HG03135 (cell line): Measurements from ENCODE around the gene ORAI2.
A peak's percentile ranks its signal among the peaks of the same experiment; 100 is the strongest.
"Not testable (repeated sequence)": the region's sequence is repeated elsewhere in the genome, so short reads cannot be mapped to it uniquely, and the experiment has no call there.

Source experiments
- ATAC-seq: cut with Tn5 transposase; IDR thresholded peaks from one replicate; pipeline ENCODE4 v1.9.1; 2021; ENCODE audit warnings: mild to moderate bottlenecking, moderate library complexity; ENCODE audit not compliant: unreplicated experiment

The ORAI2 gene

DNA sequence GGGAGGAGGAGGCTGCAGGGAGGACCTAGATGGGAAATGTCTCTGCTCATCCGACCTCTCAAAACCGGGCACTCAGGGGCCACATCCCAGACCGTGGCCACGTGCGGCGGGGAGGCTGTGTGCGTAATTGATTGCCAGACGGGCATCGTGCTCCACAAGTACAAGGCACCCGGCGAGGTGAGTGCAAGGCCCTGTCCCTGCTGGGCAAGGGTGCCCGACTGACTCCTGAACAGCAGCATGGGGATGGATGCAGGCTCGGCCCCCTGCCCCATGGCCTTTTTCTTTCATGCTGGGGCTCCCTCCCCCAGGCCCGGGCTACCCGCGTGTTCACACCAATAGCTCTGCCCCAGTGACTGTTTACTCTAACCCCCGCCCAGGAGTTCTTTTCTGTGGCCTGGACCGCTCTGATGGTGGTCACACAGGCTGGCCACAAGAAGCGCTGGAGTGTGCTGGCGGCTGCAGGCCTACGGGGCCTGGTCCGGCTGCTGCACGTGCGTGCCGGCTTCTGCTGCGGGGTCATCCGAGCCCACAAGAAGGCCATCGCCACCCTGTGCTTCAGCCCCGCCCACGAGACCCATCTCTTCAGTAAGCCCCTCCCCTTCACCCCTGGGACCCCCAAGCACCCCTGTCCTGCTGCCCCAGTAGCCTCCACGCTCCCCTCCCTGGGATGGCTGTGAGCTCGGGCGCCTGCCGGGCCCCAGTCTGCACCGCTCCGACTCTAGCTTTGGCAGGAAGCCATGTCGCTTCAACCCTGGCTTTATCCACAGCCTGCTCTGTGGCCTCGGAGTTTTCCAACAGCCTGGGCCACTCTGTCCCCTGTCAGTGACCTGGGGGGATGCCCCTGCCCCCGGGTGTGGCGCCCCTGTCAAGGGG is 35.3 kb downstream of the ORAI2 start:
- no peak for ATAC-seq

DNA sequence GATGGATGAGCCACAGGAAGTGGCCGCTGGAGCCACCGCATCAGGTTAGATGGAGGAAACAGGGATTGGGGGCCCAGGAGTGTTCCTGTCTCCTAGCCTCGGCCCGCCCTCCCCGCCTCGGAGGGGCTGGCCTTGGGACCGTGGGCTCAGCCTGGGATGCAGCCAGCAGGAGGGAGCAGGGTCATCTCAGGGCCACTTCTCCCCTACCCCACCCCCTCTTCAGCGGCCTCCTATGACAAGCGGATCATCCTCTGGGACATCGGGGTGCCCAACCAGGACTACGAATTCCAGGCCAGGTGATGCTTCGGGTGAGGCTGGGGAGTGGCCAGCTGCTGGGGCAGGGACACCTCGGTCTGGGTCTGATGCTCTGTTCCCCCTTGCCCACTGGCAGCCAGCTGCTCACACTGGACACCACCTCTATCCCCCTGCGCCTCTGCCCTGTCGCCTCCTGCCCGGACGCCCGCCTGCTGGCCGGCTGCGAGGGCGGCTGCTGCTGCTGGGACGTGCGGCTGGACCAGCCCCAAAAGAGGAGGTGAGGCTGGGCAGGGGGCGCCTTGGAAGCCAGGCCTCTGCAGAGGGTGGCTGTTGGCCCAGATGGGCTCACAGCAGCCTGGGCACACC is 36.1 kb downstream of the ORAI2 start:
- no peak for ATAC-seq

DNA sequence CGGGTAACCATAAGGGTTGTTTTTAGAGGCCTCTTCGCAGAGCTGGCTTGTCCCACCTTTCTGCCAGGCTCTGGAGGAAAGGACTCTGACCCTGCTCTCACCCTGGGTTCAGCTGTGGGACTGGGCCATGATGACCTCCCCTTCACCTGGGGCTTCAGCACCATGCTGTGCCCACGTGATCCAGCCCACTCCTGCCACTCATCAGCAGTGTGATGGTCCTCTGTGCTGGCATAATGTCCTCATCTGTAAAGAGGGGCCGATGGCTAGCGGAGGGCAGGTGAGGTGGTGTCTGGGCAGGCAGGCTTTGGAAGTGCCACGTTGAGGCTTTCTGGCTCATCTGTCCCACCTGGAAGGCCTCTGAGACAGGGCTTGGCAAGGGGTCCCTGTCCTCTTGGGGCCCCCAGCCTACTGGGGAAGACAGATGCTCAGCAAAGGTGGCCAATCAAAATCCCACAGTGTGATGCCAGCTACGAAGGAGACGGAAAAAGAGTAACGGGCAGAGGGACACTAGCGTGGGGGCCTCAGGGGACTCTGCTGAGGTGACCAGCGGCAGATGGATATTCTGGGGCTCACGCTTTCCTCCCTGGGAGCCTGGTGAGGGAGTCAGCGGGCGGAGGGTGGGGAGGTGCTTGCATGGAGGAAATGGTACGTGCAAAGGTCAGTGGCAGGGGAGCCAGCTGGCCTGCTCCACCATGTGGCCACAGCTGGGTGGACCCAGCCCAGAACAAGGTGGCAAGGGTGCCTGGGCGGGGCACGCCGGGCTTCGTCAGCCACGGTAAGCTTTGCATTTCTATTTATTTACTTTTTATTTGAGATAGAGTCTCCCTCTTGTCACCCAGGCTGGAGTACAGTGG is 36.8 kb downstream of the ORAI2 start:
- ATAC-seq, result no peak

DNA sequence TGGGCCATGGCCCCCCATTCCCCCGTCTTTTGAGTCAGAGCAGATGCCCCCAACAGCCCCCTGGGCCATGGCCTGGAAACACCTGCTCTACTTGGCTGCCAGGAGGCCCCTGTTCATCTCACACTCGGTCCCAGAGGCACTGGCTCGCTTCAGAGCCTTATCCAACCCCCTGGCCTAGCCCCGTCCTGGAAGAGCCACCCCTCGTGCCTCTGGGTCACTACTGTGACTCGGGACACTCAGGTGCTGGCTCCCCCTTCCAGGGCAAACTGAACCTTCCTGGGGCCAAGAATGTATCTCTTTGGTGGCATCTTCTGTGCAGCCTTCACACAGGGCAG is 38.4 kb downstream of the ORAI2 start:
- ATAC-seq, result no peak

DNA sequence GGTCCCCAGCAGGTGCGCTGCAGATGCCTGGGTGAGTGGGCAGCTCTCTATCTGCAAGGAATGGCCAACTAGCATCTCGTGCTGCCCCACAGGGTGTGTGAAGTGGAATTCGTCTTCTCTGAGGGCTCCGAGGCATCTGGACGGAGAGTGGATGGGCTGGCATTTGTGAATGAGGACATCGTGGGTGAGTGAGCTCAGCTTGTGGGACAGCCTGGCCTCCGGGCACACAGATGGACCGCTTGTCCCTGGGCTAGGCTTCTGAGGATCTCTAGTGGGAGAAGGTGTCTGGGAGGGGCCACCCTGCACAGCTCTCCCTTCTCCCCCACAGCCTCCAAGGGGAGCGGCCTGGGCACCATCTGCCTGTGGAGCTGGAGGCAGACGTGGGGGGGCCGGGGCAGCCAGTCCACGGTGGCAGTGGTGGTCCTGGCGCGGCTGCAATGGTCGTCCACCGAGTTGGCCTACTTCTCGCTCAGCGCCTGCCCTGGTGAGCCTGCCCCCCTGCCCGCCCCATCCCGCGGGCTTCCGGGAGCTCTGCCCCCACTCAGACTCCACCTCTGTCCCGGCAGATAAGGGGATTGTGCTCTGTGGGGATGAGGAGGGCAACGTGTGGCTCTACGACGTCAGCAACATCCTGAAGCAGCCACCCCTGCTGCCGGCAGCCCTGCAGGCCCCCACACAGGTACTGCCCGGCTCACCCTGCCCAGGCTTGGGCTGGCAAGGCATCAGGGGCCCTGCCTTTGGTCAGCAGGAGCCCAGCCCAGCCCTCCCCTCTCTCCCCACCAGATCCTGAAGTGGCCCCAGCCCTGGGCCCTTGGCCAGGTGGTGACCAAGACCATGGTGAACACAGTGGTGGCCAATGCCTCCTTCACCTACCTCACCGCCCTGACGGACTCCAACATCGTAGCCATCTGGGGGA is 39.0 kb downstream of the ORAI2 start:
- ATAC-seq, result no peak

DNA sequence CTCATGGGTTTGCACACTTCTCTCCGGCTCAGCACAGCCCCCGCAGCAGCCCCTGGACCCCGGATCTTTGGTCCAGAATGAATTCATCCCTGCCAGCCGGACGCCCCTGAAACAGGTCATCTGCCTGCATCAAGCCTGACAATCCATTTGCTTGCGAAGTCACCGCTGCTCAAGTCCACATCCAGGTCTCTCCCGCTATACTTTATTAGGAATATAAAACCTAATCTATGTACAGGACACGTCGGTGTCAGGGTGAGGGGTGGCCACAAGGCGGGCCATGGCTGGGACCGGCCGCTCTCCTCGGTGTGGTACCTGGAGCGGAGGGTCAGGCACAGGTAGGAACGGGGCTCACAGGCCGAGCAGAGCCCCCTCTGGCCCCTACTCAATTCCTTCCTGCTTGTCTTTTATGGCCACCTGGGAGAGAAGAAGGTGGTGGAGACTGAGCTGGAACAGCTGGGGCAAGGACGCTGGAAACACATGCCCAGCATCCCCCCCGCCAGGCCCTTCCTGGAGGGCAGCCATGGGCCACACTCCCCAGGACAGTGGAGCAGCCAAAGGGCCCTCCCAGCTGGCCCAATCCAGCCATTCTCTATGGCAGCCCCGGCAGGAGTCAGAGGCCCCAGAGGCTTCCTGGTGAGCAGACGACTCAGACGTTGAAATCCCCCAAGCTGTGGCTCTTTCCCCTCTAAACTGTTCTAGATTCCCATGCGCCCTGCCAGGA is 40.1 kb downstream of the ORAI2 start:
- ATAC-seq, result no peak

DNA sequence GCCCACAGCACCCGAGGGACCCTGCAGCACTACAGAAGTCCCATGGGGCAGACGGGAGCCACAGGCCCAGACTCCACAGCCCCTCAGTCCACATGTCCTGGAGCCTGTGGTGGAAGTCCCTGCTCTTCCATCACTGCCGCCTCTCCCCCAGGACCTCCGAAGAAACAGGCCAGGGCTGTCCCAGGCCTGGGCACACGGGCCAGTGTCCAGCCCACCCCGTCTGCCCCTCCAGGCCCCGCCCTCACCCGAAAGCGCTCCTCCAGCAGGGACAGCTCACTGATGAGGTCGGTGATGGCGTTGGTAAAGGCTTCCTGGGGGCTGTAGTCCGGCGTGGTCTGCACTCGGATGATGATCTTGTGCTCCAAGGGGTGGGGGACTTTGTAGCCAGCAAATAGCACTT is 40.7 kb downstream of the ORAI2 start:
- ATAC-seq, result not testable (repeated sequence)

DNA sequence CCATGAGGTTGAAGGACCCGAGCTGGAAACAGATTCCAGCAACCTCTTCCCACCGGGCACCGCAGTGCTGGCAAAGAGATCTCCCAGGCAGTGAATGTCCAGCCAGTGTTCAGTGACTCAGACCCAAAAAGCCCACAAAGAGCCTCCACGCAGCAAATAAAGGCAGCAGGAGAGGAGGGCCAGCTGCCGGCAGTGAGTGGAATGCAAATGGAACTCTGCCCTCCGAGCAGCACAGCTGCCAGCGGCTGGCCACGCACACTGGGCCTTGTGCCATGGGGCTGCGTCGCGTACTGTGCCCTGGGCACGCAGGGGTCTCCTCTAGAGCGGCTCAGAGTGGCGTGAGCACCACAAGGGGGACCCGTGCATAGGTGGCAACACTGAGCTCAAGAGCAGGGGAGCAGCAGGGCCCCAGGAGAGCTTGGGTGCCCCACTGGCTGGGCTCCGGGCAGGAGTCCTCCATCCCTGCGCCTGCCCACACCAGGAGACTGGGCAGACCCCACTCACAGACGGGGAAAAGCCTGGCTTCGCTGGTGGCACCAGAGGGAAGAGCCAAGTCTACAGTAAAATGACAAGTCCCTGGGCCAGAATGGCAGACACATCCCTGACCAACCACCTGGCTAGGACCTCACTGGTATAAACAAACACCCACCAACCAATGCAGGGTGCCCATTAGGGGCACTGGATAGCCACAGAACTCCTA is 41.5 kb downstream of the ORAI2 start:
- ATAC-seq, result not testable (repeated sequence)

DNA sequence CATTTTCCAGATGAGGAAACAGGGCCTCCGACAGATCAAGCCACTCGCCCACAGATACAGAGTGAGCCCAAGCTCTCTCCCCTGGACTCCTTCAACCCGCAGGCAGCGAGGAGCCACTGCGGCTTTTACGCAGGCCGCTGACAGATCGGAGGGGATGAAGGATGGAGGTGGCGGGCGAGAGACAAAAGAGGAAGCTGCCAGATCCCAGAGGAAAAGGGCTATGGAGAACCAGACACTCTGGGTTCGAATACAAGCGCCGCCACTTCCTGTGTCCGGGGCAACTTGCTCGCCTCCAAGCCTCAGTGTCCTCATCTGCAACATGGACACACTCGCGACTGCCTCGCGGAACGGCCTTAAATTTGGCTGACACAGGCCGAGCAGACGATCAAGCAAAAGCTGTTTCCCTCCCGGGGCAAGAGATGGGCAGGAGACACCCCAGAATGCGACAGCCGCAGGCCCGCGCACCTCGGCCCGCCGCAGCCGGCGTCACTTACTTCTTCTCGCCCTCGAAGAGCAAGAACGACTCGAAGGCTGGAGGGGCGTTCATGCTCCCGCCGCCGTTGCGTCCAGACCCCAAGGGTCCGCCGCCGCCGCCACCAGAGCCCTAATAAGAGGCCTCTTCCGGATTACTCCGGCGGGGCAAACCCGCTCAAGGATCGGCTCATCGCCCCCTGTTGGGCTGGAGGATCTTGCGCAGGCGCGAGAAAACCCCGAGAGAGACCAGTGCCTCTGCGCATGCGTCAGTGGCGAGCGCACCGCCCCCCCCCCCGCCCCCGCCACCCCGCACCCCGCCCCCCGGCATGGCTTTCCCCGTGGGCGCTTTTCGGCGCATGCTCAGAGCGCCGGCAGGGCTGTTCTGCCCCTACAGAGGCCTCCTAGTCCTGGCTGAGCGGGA is 45.2 kb downstream of the ORAI2 start, which contains the start of gene POLR2J:
POLR2J (minus strand) TSS at position 609 of the 895 bp plus-strand sequence; CDS start at position 547, 62 bp downstream.
- peak; percentile 81 for ATAC-seq

DNA sequence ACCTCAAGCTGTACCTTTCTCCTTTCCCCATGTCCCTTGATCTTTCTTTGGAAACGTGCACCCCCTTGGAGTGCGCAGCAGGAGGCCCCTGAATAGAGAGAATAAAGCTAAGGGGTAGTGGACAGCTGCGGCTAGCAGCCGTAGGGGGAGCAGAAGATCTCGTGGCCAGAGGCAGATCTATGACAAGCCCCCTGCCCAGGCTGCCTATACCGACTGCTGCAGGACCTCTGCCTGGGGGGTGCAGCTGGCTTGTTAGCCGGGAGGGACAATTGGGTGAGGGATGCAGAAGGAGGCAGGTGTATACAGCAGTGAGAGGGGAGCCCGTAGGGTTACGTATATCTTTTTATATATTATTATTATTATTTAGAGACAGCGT is 45.8 kb downstream of the ORAI2 start:
- peak; percentile 25 for ATAC-seq

DNA sequence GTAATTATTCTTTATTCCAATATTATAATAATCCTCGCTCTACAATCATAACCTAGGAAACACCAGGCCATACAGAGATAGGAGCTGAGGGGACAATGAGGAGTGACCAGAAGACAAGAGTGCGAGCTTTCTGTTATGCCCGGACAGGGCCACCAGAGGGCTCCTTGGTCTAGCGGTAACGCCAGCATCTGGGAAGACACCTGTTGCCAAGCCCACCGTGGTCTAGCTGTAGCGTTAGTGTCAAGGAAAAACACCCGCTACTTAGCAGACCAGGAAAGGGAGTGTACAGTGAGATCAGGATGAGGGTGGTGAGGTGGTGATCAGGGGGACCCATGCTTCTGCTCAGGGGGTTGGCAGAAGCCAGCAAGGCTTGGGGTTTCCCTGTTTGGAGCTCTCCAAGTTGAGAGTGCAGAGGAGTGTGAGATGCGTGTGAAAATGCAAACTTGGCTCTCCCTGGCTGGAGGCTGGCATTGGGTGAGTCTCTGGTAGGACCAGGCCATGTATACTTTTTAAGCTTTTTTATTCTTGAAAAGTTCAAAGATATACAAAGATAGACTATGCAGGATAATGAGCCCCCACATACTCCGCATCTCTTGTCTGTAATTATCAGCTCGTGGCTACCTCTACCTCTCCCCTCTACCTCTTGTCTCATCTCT is 46.7 kb downstream of the ORAI2 start:
- not testable (repeated sequence) for ATAC-seq

DNA sequence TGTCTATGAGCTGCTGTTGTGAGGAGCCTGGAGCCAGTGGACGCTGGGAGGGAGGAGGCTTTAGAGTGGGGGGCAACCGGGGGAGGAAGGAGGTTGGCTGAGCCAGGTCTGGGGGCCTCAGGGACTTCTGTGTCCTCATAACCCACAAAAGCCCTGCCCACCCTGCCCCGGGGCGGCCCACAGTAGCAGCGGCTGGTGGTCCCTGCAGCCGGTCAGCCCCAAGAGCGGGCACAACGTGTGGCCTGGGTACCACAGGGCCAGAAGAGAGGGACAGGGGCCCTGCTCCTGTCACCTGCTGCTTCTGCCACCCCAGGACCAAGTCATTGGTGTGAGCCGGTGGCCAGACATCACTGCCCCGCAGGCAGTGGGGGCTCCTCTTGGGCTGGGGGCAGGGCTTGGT is 48.6 kb downstream of the ORAI2 start:
- ATAC-seq, result not testable (repeated sequence)

DNA sequence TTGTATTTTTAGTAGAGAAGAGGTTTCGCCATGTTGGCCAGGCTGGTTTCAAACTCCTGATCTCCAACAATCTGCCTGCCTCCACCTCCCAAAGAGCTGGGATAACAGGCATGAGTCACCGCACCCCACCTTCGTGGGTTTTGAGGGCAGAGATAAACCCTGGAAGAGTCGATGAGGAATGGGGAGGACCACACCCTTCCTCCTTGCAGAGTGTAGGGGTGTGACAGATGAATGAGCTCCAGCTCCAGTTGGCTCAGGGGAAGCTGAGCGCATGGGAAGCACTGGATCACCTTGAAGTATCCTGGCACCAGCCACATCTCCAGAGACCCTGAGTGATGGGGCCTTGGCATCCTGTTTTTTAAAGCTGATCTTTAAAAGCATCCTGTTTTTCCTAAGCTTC is 50.9 kb downstream of the ORAI2 start:
- ATAC-seq, result not testable (repeated sequence)

DNA sequence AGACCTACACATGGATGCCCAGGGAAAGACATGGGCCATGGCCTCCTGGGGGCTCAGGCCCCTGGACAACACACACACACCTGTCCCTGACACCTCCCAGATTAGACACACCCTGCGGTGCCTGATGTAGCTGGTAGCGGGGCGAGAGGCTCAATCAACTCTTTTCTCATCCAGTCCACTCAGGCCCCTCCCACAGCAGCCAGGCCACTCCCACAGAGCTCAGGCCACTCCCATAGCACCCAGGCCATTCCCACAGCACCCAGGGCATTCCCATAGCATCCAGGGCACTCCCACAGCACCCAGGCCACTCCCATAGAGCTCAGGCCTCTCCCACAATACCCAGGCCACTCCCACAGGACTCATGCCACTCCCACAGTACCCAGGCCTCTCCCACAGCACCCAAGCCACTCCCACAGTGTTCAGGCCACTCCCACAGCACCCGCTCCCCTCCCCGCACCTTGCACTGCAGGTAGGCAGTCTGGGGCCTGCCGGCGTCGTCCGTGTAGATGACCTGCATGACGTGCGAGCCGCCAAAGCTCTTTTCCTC is 57.2 kb downstream of the ORAI2 start:
- peak; percentile 40 for ATAC-seq

DNA sequence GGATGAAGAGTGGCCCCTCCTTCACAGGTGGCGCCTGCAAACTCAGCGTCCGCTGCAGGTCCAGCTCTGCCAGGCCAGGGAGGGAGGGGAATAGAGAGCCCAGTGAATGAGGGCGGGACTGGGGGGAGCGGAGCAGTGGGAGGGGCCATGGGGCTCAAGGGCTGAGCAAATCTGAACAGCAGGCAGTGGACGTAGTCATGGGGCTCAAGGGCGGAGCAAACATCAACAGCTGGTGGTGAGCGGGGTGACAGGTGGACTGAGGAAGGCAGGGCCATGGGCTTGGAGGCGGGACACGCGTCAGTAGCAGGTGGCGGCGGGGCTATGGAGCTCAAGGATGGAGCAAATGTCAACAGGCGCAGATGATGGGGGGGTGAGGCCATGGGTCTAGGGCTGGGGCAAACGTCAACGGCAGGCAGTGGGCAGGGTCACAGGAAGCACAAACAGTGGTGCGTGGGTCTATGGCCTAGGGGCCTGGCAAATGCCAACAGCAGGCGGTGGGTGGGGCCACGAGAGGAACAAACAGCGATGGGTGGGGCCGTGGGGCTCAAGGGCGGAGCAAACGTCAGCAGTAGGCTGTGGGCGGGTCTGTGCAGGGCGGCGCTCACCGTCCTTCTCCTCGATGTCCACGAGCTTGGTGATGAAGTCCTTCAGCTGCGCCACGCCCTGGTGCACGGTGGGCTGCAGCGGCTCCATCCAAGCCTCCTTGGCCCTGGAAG is 60.0 kb downstream of the ORAI2 start:
- peak; percentile 40 for ATAC-seq

DNA sequence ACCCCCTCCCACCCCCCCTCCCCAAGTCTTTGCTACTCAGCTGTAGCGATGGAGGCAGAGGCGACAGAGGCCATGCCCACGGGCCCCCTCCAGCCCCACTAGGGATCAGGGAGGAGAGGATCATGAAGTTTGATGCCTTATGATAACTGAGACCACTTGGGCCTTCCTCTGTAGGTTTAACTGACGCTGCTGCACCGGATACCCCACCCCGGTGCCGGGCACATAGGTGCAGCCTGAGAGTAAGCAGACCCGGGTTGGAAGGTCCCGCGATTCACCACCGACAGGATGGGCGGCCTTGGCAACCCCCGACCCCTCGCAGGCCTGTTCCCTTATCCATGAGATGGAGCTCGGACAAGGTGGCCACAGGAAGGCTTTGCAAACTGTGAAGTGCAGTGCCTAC is 60.7 kb downstream of the ORAI2 start:
- peak; percentile 0 for ATAC-seq
